Keratinocyte (primary cell): Measurements from ENCODE around the gene CCS. TPM values are rescaled to one million over a fixed set of nuclear protein-coding genes. Genes with fewer than 3 reads are reported as not detected.

Experiments
- DNase-seq: peaks from one replicate; pipeline ENCODE4 v3.0.0-alpha.2; 2011; ENCODE audit warnings: low read depth, missing footprints, low spot score
- FAIRE-seq: peaks from 2 replicates; lab custom pipeline; 2011; peaks lifted over from hg19 to GRCh38; lab: Jason Lieb, UNC
- H2AFZ ChIP-seq: 2 replicates; pipeline ENCODE4 v1.6.0; 2012; ENCODE audit warnings: low read length, control low read depth, inconsistent platforms; ENCODE audit not compliant: control insufficient read depth
- H3K27ac ChIP-seq: 2 replicates; pipeline ENCODE4 v1.5.1; 2011; ENCODE audit warnings: low read length; ENCODE audit not compliant: control insufficient read depth, insufficient read depth
- H3K27me3 ChIP-seq: 3 replicates; pipeline ENCODE4 v1.6.0; 2011; ENCODE audit warnings: low read length; ENCODE audit not compliant: control insufficient read depth, insufficient read depth; ENCODE audit errors: extremely low read depth
- H3K36me3 ChIP-seq, 2 experiments: 2 replicates in 1 of 2; 3 replicates in 1 of 2; pipeline ENCODE4 v1.5.1; 2011; ENCODE audit warnings: low read length in 2 of 2, mild to moderate bottlenecking in 1 of 2; ENCODE audit not compliant: control insufficient read depth in 2 of 2, insufficient read depth in 2 of 2; ENCODE audit errors: extremely low read depth in 1 of 2
- H3K4me1 ChIP-seq: 3 replicates; pipeline ENCODE4 v1.5.1; 2011; ENCODE audit warnings: low read length; ENCODE audit not compliant: control insufficient read depth, insufficient read depth; ENCODE audit errors: extremely low read depth
- H3K4me2 ChIP-seq: 3 replicates; pipeline ENCODE4 v1.6.0; 2011; ENCODE audit warnings: low read depth, low read length; ENCODE audit not compliant: control insufficient read depth, insufficient read depth; ENCODE audit errors: extremely low read depth
- H3K4me3 ChIP-seq, 3 experiments: fragments of 200-600 bp in 1 of 3; sonication (generic) in 1 of 3; 2 replicates in 2 of 3; 3 replicates in 1 of 3; pipeline ENCODE4 v1.5.1; 2011 to 2016; ENCODE audit warnings: low read length in 3 of 3, mild to moderate bottlenecking in 3 of 3, control low read depth in 2 of 3, inconsistent platforms in 1 of 3, low read depth in 1 of 3, mixed read lengths in 1 of 3, mixed run types in 1 of 3, moderate library complexity in 1 of 3; ENCODE audit not compliant: control insufficient read depth in 2 of 3, insufficient read depth in 2 of 3; ENCODE audit errors: extremely low read depth in 1 of 3
- H3K79me2 ChIP-seq: 2 replicates; pipeline ENCODE4 v1.6.0; 2012; ENCODE audit warnings: low read length; ENCODE audit not compliant: control insufficient read depth, insufficient read depth
- H3K9ac ChIP-seq: 3 replicates; pipeline ENCODE4 v1.6.0; 2011; ENCODE audit warnings: low read length; ENCODE audit not compliant: control insufficient read depth, insufficient read depth; ENCODE audit errors: extremely low read depth
- H3K9me1 ChIP-seq: 3 replicates; pipeline ENCODE4 v1.6.0; 2011; ENCODE audit warnings: low read length; ENCODE audit not compliant: control insufficient read depth, insufficient read depth; ENCODE audit errors: extremely low read depth
- H3K9me3 ChIP-seq: 2 replicates; pipeline ENCODE4 v1.5.1; 2012; ENCODE audit warnings: low read depth, low read length; ENCODE audit not compliant: control insufficient read depth
- H4K20me1 ChIP-seq: 3 replicates; pipeline ENCODE4 v1.6.0; 2011; ENCODE audit warnings: low read length; ENCODE audit not compliant: control insufficient read depth, insufficient read depth; ENCODE audit errors: extremely low read depth
- EZH2 ChIP-seq: IDR thresholded peaks from one replicate; pipeline ENCODE4 v1.6.1; 2012; ENCODE audit warnings: inconsistent platforms, mild to moderate bottlenecking, low read length, moderate library complexity
- dilution Hi-C: fragments of 300-500 bp; cut with MboI; formaldehyde crosslinking; loops from one replicate; pipeline ENCODE4 v1.7.0; 2020; ENCODE audit warnings: low sequenced_read_pairs; ENCODE audit not compliant: extremely low pct_ligation_motif_present
- polyA plus RNA-seq, 5 experiments: library from polyadenylated mRNA; depleted of rRNA in 3 of 5; stranded (reverse) in 3 of 5; stranded (forward) in 1 of 5; unstranded in 1 of 5; fragments of >200 nt; gene quantifications; 1 replicate in 1 of 5; 2 replicates in 3 of 5; 3 replicates in 1 of 5; pipeline versions ENCODE4 v1.2.1 to v1.2.3, GENCODE V29; 2011 to 2012; ENCODE audit warnings: missing spikeins in 2 of 5, low read depth in 1 of 5, low replicate concordance in 1 of 5
- TF ChIP-seq, protein P1 (sequence below), 3 experiments: IDR thresholded peaks in 1 of 3; conservative IDR thresholded peaks in 1 of 3; optimal IDR thresholded peaks in 1 of 3; 2 replicates in 2 of 3; 3 replicates in 1 of 3; pipeline versions ENCODE3 to v1.5.1; 2011; ENCODE audit warnings: low read length in 3 of 3, mild to moderate bottlenecking in 3 of 3, moderate library complexity in 2 of 3, control low read depth in 1 of 3, inconsistent platforms in 1 of 3; ENCODE audit not compliant: insufficient read depth in 2 of 3; ENCODE audit errors: extremely low read depth in 1 of 3

The CCS gene
- polyA plus RNA-seq, 1 donor (not counting 4 experiments of a cell fraction or from before 2014, with no cell fraction given): 17.6 TPM

GRCh38 chr11:66561178-66561974 lies 31.6 kb upstream of the CCS start:
- no peaks in the 10 kb centered on the region for H3K36me3 ChIP-seq
- no peaks in the 10 kb centered on the region for H3K9me1 ChIP-seq
- H3K79me2 ChIP-seq: no peaks in the 10 kb centered on the region
- no peaks in the 10 kb centered on the region for H4K20me1 ChIP-seq
- H3K4me2 ChIP-seq: no peak overlapping the region
- DNase-seq: no peak
- no peak overlapping the region for H3K27ac ChIP-seq
- no peak for FAIRE-seq
- no peak overlapping the region for H2AFZ ChIP-seq
- no peak for TF ChIP-seq EZH2
- TF ChIP-seq, protein P1, sequence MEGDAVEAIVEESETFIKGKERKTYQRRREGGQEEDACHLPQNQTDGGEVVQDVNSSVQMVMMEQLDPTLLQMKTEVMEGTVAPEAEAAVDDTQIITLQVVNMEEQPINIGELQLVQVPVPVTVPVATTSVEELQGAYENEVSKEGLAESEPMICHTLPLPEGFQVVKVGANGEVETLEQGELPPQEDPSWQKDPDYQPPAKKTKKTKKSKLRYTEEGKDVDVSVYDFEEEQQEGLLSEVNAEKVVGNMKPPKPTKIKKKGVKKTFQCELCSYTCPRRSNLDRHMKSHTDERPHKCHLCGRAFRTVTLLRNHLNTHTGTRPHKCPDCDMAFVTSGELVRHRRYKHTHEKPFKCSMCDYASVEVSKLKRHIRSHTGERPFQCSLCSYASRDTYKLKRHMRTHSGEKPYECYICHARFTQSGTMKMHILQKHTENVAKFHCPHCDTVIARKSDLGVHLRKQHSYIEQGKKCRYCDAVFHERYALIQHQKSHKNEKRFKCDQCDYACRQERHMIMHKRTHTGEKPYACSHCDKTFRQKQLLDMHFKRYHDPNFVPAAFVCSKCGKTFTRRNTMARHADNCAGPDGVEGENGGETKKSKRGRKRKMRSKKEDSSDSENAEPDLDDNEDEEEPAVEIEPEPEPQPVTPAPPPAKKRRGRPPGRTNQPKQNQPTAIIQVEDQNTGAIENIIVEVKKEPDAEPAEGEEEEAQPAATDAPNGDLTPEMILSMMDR (optimal IDR thresholded peaks at IDR 0.05 in 1 of 3, IDR thresholded peaks at IDR 0.05 in 1 of 3, conservative IDR thresholded peaks at IDR 0.05 in 1 of 3; ENCODE audit: extremely low read depth in 1 of 3, insufficient read depth in 2 of 3, low read length in 3 of 3): no peak
- dilution Hi-C loops: no loop called here
- H3K27me3 ChIP-seq: peaks cover 23% of the 10 kb centered on the region
- H3K9ac ChIP-seq: no peak overlapping the region
- no peaks in the 10 kb centered on the region for H3K9me3 ChIP-seq
- H3K4me3 ChIP-seq: no peak overlapping the region
- H3K4me1 ChIP-seq: no peaks in the 10 kb centered on the region

DNA sequence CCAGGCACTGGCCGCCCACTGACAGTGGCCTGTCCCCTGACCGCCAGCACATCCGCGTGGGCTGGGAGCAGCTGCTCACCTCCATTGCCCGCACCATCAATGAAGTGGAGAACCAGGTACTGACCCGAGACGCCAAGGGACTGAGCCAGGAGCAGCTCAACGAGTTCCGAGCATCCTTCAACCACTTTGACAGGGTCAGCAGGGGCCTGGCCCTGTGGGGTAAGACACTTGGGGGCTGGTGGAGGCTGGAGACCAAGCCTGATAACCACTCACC lies 31.1 kb upstream of the CCS start:
- no peak for DNase-seq
- H3K9me3 ChIP-seq: no peaks in the 10 kb centered on the region
- TF ChIP-seq, protein P1 (optimal IDR thresholded peaks at IDR 0.05 in 1 of 3, IDR thresholded peaks at IDR 0.05 in 1 of 3, conservative IDR thresholded peaks at IDR 0.05 in 1 of 3; ENCODE audit: extremely low read depth in 1 of 3, insufficient read depth in 2 of 3, low read length in 3 of 3): no peak
- TF ChIP-seq EZH2: no peak
- no peaks in the 10 kb centered on the region for H3K36me3 ChIP-seq
- H3K27me3 ChIP-seq: peaks cover 23% of the 10 kb centered on the region
- H3K4me2 ChIP-seq: no peak overlapping the region
- H3K9ac ChIP-seq: no peak overlapping the region
- H3K27ac ChIP-seq: no peak overlapping the region
- dilution Hi-C loops: no loop called here
- H2AFZ ChIP-seq: no peak overlapping the region
- no peak for FAIRE-seq
- H3K4me1 ChIP-seq: no peaks in the 10 kb centered on the region
- no peaks in the 10 kb centered on the region for H4K20me1 ChIP-seq
- H3K79me2 ChIP-seq: no peaks in the 10 kb centered on the region
- no peaks in the 10 kb centered on the region for H3K9me1 ChIP-seq
- H3K4me3 ChIP-seq: no peak overlapping the region
